ENCODE results near the gene PLB1. TPM values are rescaled to one million over a fixed set of nuclear protein-coding genes. Genes with fewer than 3 reads are reported as not detected.

PLB1 gene
- total RNA-seq, 6 experiments from 2014 or later, result 0.66 to 1.9 (median 1.1) TPM

DNA sequence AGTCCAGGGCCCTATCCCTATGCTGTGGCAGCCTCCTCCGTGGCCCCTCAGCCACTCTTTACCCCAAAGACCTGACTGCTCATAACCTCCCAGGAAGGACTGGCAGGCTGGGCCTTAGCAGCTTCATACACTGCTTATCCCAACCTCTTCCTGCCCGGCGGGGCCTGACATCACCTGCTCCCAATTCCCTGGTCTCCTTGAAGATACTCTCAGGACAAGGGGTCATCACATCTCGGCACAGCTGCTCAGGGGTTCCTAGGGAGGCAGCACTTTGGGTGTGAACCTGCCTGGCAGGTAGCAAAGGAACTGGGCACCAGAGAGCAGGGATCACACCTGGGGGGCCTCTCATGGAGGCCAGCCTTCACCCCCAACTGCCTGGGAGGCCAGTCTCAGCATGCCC lies 68.5 kb downstream of the PLB1 start:
- ATAC-seq (no peak), DNase-seq (no peak)
- Histone ChIP-seq H3K27me3 (no peaks in the 10 kb centered on the region), H3K36me3 (no peaks in the 10 kb centered on the region), H3K9me3 (no peaks in the 10 kb centered on the region), H3K27ac (no peak overlapping the region), H3K4me1 (no peaks in the 10 kb centered on the region), H3K4me3 (no peak overlapping the region)
- TF ChIP-seq POLR2A (IDR thresholded peaks at IDR 0.05) (no peak), CTCF (IDR thresholded peaks at IDR 0.05) (no peak)
- WGBS (ENCODE audit: insufficient coverage, low coverage, low lambda C conversion rate, missing lambda C conversion rate), result 96% methylated on average over 4 of the region's 4 CpGs
- intact Hi-C loops (cut with DNase I), result no loop called here

DNA sequence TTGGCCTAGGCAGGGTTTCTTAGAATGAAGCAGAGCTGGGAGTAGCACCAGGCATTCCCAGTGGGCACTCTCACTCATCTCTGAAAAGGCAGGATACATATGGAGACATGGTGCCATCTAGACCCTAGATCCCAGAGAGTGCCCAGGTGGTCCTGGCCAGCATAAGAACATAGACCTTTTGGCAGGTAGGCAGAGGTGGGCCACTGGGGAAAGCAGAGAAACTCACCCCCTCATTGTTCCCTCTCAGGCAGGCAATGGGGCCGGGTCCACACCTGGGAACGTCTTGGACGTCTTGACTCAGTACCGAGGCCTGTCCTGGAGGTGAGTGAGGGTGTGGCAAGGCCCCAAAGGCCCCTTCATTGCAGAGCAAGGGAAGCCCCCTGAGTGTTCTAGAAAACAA lies 69.2 kb downstream of the PLB1 start:
- no peaks in the 10 kb centered on the region for H3K9me3 ChIP-seq
- no peaks in the 10 kb centered on the region for H3K27me3 ChIP-seq
- TF ChIP-seq POLR2A (IDR thresholded peaks at IDR 0.05) (no peak), CTCF (IDR thresholded peaks at IDR 0.05) (no peak)
- no peak overlapping the region for H3K4me3 ChIP-seq
- DNase-seq (no peak), ATAC-seq (no peak)
- H3K4me1 ChIP-seq, result no peaks in the 10 kb centered on the region
- H3K27ac ChIP-seq, result no peak overlapping the region
- intact Hi-C loops (cut with DNase I), result no loop called here
- no CpG with 5 or more reads among the region's 4 CpGs for WGBS (ENCODE audit: insufficient coverage, low coverage, low lambda C conversion rate, missing lambda C conversion rate)
- H3K36me3 ChIP-seq, result no peaks in the 10 kb centered on the region

- no peak for ATAC-seq
- no peaks in the 10 kb centered on the region for H3K27me3 ChIP-seq
- TF ChIP-seq POLR2A (IDR thresholded peaks at IDR 0.05), result no peak
- no peak for TF ChIP-seq CTCF (IDR thresholded peaks at IDR 0.05)
- intact Hi-C loops (cut with DNase I), result no loop called here
- H3K27ac ChIP-seq, result no peak overlapping the region
- DNase-seq, result no peak
- H3K9me3 ChIP-seq, result no peaks in the 10 kb centered on the region
- 25% methylated on average over 2 of the region's 3 CpGs for WGBS (ENCODE audit: insufficient coverage, low coverage, low lambda C conversion rate, missing lambda C conversion rate)
- no peaks in the 10 kb centered on the region for H3K4me1 ChIP-seq
- H3K4me3 ChIP-seq, result no peak overlapping the region
- no peaks in the 10 kb centered on the region for H3K36me3 ChIP-seq
Observed at GRCh38 chr2:28565720-28566295, 69.9 kb downstream of the PLB1 start.

- TF ChIP-seq CTCF (IDR thresholded peaks at IDR 0.05) (peak; percentile 98 to 100 (median 99)), POLR2A (IDR thresholded peaks at IDR 0.05) (no peak)
- Histone ChIP-seq H3K4me3 (peak overlapping the region; percentile 60 to 74 (median 69)), H3K4me1 (no peaks in the 10 kb centered on the region), H3K27me3 (no peaks in the 10 kb centered on the region), H3K9me3 (no peaks in the 10 kb centered on the region), H3K27ac (peak overlapping the region in 1 of 3 donors; percentile 55), H3K36me3 (no peaks in the 10 kb centered on the region)
- intact Hi-C loops (cut with DNase I), result no loop called here
- 0% methylated on average over 13 of the region's 38 CpGs for WGBS (ENCODE audit: insufficient coverage, low coverage, low lambda C conversion rate, missing lambda C conversion rate)
- ATAC-seq (peak; percentile 99 to 100 (median 99)), DNase-seq (peak; percentile 85 to 90 (median 88))
Observed at GRCh38 chr2:28566521-28567041, 70.7 kb downstream of the PLB1 start.

Data from right lobe of liver (tissue), 6 donors.